Stimulated activated CD8-positive, alpha-beta memory T cell treated with anti-CD3 and anti-CD28 coated beads, Interleukin-15, amount 100 ng/mL, for 24 hours (primary cell): ENCODE results near the gene BBS9.
"Not testable (repeated sequence)": the region's sequence is repeated elsewhere in the genome, so short reads cannot be mapped to it uniquely, and the experiment has no call there.

ENCODE experiments used
- DNase-seq: peaks from one replicate; pipeline ENCODE4 v3.0.0-alpha.2; 2020; ENCODE audit warnings: low read depth

BBS9 gene

DNA sequence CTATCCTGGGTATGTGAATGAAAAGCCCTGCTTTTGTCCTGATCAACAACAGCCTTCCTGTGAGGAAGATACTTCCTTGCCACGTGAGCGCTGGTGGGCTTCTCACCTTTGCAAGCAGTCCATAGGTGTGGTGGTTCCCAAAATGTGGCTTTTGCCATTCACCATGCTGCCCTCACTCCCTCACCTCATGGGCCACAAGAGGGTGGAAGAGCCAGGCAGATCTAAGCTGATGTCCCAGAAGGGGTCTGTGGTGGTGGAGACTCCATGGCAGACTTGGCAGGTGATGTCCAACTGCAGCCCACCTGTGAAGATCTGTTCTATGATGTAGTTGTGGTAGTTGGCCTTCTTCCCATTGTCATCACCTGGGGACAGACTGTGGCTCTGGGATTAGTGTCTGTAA, 147.4 kb downstream of the BBS9 start:
- no peak for DNase-seq

DNA sequence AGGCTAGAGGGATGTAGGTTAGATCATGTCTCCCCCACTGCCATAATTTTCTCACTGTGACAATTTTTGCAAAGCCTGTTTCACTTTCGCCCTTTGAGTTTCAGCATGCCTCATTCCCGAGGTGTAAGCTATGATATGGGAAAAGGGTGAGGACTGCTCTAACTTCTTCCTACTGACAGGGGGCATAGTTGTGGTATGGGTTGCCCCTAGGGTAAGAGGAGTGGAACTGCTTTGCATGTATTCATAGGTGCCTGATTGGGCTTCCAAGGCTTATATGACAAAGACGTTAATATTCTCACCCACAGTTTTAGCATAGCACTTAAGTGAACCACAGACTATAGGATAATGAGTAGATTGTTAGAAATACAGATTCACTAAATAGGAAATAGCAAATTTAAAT, 148.7 kb downstream of the BBS9 start:
- no peak for DNase-seq

DNA sequence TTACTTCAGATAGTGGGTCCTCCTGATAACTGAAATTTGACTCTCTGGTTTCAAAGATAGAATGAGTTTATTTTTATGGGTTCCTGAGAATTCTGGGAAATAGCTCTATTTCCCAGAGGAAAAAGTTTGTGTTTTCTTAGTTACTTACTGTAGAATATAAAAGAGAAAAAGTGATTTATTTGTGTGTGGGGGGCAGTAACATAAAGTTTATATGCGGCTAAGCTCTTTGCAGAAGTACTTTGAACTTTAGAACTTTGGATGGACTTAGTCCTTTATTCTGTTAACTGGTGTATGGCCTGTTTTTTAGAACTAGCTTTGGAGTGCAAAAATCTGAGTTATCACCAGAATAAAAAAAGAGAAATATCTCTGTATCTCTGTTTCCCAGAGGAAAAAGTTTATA, 157.1 kb downstream of the BBS9 start:
- no peak for DNase-seq

DNA sequence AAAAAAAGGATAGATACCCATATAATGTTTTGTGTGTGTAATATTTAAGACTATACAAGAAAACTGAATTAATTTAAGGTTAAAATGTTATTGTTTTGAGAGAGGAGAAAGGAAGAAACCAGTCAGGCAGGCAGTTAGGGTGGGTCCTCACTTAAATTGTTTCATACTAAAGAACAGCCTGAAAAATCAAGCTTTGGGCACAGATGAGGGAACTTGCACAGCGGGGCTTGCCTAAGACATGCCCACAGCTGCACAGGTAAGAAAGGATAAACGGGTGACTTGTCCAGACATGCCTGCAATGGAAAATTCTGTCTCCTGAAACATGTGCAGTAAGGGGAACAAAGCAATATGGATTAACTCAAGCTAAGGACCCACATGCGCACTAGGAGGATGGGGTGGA, 158.4 kb downstream of the BBS9 start:
- DNase-seq = no peak

DNA sequence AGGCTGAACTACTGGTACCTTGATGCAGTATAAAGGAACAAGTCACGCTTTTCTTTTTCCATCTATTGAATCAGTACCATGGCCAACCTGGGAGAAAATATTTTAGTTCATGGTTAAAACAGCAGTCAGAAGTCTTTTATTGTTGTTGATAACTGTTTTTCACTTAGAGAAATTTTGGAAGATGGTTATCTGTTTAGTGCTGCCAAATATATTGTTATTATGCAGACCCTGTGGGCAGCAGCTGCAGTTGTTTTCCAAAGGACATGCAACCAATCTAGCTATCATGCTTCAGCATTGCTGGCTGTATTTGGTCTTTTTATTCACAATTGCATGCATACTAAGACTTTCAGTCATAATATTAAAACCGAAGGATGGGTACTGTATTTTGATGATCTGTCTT, 169.5 kb downstream of the BBS9 start:
- DNase-seq = no peak

DNA sequence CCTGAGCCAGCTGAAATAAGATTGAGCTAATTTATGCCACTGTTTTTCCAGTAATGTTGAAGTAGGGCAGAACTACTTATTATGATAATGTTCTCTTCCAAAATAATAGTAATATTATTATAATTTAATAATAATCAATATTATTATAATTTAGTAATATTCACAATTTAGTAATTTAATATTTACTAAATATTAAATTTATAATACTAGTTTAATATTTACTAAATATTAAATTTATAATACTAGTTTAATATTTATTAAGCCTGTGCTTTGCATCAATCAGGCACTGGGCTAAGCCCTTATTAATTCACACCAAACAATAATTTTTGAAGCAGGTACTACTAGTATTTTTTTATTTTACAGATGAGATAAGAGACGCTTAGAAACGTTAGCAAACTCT, 170.1 kb downstream of the BBS9 start:
- no peak for DNase-seq

DNA sequence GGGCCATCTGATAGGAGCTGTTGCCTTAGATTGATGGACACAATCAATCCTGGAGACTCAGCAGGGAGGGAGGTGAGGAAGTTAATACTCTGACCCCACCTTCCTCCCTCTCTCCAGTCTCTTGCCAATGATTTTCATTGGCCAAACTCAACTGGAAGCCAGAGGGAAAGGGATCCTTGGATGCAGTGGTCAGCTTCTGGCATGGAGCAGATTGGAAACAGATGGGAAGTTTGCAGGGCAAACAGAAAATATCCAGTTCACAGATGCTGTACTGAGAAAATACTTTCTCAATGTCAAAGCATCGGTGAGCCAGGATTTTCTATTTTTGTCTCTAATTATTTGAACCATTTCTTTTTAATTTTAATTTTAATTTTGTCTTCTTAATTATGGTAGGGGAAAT, 170.8 kb downstream of the BBS9 start:
- DNase-seq = no peak

DNA sequence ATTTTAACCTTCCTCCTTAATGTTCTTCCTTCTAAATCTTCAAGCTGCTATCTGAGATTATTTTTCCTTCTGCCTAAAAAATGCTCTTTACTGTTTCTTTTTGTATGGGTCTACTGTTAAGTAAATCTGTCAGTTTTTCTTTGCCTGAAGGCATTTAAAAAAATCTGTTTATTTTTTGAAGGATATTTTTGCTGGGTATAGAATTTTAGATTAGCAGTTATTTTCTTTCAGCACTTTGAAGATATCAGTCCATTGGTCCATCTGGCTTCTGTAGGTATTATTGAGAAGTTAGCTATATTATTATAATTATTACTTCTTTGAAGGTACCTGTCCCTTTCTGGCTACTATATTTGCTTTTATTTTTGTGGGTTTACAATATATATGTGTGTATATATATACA, 171.4 kb downstream of the BBS9 start:
- DNase-seq = no peak

DNA sequence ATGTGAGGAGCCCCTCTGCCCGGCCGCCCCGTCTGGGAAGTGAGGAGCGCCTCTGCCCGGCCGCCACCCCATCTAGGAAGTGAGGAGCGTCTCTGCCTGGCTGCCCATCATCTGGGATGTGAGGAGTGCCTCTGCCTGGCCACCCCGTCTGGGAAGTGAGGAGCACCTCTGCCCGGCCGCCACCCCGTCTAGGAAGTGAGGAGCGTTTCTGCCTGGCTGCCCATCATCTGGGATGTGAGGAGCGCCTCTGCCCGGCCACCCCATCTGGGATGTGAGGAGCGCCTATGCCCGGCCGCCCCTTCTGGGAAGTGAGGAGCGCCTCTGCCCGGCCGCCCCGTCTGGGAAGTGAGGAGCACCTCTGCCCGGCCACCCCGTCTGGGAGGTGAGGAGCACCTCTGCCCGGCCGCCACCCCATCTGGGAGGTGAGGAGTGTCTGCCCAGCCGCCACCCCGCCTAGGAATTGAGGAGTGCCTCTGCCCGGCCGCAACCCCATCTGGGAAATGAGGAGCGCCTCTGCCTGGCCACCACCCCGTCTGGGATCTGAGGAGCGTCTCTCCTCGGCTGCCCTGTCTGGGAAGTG, 174.7 kb downstream of the BBS9 start:
- not testable (repeated sequence) for DNase-seq

DNA sequence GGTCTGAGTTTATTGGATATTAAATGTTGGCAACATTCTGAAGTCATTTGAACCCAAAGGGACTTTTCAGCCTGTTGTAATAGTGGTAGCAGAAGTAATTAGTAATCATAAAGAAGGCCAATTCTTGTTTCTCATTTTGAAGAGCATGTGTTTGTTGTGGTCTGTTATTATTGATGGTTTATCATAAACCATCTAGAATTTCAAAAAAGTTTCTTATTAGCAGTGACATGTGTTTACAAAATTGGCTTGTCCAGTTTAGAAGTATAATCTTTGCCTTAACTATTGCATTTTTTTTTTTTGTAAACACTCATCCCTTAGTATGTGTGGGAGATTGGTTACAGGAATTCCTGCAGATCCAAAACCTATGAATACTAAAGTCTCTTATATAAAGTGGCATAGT, 177.8 kb downstream of the BBS9 start:
- no peak for DNase-seq

DNA sequence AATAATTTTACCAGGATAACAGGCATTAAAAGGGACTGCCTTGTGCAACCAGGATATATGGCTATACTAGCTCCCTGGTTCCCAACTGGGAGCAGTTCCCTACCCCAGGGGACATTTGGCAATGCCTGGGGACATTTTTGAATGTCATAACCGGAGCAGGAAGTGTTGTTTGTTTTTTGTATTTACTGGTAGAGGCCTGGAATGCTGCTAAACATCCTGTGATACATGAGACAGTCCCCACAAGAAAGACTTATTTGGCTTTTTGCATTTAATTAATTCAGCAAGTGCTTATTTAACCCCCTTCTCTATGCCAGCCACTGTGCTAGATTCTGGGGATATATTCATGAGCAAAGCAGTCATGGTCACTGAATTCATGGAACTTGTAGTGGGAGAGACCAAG, 181.2 kb downstream of the BBS9 start:
- DNase-seq = no peak

DNA sequence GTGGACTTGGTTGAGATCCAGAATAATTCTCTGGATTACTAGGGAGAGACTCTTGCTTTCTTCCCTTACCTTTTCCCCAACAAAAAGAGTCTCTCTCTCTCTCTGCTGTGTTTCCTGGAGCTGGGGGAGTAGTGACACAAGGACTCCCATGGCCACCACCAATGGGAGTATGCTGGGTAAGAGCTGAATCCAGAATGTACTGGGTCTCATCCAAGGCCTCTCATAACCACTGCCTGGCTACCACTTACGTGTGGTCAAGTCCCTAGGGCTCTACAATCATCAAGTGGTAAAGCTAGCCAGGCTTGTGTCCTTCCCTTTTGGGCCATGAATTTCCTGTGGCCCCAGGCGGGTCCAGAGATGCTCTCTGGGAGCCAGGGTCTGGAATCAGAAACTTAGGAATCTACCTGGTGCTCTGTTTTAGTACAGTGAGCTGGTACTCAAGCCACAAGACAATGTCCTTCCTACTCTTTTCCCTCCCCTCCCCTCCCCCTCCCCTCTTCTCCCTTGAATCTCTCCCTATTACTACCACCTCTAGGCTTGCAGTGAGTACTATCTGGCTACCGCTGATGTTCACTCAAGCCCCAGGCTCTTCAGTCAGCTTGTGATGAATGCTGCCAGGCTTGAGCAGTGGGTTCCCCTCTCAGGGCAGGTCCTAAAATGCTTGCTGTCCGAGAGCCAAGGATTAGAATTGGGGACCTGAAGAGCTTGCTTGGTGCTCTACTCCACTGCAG, 196.6 kb downstream of the BBS9 start:
- no peak for DNase-seq

DNA sequence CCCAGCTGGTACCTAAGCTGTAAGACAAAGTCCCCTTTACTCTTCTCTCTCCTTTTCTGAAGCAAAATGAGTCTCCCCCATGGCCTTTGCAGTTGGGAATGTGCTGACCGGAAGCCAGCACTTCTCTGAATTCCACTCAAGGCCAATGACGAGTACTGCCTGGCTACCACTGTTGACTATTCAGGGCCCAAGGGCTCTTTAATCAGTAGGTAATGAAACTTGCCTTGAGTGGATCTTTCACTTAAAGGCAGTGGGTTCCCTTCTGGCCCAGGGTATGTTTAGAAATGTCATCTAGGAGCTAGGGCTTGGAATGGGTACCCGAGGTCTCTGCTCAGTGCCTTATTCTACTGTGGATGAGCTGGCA, 197.1 kb downstream of the BBS9 start:
- no peak for DNase-seq

DNA sequence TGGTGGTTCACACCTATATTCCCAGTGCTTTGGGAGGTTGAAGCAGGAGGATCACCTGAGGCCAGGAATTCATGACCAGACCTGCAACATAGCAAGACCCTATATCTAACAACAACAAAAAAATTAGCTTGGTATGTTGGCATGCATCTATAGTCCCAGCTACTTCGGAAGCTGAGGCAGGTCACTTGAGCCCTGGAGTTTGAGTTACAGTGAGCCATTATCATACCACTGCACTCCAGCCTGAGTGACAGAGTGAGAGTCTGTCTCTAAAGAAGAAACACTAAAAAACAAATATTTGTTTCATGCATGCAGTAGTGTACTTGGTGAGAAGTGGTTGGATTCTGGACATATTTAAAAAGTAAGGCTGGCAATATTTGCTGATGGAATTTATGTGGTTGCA, 198.1 kb downstream of the BBS9 start:
- DNase-seq = no peak

DNA sequence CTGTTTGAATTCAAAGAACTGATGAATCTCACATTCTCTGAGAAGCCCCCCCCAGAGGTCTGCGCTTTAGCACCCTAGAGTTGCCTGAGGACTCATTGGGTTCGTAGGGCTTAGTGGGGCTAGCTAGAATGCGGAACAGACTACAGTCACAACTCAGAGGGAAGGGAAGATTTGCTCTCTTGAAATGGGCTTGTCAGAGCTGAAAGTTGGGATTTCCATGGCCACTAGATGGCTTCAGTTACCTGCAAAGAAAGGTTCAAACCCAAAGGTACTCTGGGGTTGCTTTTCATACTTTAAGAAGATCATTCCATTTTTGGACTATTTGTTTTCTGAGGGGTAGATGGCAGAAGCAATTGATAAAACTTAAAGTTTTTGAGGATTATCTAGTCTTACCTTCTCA, 205.0 kb downstream of the BBS9 start:
- no peak for DNase-seq

DNA sequence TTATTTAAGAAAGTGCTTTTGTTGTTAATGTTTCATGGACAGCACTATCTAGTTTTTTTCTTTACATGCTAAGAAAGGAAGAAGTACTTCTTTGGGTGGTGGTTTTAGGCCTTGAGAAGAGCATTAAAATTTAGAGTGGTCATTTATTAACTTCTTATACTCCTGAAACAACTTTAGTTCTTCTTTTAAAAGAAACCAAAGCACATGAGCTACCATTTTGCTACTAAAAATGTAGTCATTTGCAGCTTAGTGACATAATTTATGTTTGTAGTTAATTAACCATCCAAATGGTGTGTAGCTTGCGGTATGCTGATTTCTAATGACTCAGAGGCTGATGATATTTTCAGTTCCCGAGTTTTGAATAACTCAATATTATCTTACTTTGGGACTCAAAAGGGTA, 207.5 kb downstream of the BBS9 start:
- no peak for DNase-seq

DNA sequence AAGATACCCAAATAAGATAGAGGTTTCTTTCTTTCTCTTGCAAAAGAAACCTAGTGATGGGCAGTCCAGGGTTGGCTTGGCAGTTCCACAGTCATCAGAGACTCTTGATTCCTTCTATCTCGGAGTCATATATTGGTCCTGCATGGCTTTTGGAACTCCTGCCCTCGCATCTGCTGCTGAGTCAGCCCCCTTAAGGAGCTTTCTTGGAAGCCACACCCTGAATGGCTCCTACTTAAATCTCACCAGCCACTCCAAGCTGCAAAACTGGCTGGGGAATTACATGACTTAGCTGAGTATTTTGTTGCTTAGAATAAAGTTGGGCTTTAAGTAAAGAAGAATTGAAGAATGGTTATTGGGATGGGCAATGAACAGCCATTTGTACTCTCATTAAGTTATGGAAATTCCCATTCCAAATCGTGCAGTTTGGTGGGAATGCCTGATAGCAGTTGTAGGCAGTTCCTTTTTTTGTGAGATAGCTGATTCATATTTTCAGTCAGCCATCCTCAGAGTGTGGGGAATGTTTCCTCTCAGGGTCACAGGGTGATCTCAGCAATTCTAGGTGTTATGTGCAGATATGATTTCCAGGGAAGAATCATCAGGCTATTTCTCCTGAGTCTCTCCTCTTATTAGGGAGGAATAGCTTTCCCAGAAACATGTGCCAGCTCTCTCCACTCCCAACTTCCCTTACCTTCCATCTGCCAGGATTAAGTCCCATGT, 209.9 kb downstream of the BBS9 start:
- no peak for DNase-seq

DNA sequence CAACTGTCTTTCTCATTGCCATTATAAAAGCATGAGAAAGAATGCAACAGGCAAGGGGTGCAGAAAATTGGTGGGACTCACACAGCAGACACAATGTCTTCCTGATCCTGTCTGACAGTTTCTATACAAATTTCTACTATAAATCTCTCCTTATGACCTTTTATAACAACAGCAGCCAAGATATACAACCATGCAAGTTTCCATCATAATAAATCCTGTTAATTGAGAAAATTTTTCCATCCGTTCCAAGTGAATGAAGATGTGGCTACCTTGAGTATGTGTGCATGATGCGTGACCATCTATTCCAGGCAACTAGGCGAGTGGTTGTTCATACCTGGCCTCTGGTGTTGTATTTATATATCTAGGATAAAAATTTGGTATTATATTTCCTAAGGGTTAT, 216.7 kb downstream of the BBS9 start:
- no peak for DNase-seq

DNA sequence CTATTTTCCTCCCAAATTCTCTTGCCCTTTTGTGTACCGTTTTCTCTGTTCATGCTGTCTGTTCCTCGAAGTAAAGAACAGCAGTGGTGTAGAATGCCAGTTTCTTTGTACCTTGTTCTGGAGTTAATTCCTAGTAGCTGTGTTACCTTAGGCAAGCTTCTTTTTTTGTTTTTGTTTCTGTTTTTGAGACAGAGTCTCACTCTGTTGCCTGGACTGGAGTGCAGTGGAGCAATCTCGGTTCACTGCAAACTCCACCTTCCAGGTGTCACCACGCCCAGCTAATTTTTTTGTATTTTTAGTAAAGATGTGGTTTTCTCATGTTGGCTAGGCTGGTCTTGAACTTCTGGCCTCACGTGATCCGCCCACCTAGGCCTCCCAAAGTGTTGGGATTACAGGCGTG, 221.2 kb downstream of the BBS9 start:
- DNase-seq = no peak

DNA sequence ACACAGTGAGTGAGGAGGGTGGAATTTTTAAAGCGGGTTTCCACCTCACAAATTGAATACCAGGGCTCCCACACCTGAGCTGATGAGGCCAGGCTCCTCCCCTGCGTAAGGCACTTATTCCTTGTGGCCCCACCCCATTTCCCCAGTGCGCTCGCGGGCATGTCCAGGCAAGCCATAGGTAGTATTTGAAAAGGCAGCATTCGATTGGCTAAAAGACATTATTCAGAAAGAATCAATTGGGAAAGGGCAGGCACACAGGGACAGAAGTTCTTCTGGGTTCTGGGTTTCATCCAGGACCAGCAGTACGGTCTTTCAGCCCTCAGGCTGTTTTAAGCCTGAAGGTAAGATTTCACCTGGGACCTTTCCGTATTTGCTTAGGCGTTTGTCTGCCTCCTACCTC, 222.3 kb downstream of the BBS9 start:
- no peak for DNase-seq

DNA sequence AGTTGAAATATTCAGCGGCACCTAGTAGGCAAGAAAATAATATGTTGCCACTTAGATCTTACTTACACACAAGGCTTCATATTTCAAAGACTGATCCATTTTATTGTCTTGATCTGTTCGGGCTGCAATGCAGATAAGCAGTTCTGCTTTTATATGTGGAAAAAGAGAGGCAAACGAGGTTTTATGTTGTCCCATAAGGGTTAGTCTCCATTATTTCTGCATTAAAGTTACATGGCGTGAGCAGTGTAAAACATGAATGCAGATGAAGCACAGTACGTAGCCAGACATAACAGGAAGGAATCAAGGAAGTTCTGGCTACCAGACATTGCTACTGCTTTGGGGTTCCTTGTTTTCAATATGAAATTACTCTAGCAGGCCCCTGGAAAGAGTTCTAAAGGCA, 224.8 kb downstream of the BBS9 start:
- DNase-seq = no peak

DNA sequence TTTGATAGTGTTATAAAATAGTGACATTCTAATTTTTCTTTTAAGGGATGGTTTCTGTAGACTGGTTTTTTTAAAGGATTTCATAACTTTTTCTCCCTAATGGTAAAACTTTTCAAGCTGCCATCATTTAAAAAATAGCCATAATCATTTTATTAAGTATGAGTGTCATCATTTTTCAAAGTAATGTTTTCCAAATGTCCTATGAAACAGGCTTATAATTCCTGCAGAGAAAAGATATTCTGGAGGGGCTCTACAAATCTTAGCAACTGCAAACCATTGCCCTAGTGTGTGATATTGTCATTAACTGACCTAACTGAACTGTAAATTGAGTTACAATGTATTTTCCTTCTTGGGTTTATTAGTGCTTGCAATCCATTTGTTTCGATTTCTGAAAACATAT, 226.0 kb downstream of the BBS9 start:
- DNase-seq = no peak

DNA sequence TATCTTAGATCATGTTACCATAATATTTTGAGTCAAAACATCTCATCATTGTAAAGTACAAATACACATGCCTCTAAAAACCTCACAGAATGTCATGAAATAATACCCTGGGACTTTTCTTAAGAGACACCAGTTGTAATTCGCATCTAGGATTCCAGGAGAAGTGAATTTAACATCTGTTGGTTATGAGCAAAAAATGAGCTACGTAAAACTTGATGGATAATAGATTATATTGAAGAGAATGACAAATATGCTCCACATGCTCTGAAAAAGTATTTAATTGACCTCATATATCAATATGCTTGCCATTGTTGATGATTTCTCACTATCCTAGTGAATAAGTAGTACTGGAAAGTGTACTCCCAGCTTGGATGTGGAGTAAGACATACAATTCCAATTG, 227.0 kb downstream of the BBS9 start:
- DNase-seq = no peak

DNA sequence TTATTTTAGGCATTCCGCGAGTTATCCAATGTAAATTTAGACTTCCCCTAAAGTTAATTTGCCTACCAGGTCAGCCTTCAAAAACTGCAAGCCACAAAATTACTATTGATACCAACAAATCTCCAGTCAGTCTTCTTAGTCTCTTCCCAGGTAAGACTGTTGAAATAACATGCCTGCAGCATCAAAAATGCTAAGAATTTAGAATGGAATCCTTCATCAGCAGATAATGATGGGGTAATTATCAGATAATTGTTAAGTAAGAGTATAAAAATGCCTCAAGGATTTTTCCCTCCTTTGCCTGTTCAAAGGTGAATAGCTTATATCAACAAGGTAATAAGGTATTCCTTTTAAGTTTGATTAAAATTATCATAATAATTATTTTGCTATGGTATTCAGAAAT, 228.5 kb downstream of the BBS9 start:
- DNase-seq = no peak
